ENCODE measurements around the gene EXOSC10.

Gene EXOSC10

DNA sequence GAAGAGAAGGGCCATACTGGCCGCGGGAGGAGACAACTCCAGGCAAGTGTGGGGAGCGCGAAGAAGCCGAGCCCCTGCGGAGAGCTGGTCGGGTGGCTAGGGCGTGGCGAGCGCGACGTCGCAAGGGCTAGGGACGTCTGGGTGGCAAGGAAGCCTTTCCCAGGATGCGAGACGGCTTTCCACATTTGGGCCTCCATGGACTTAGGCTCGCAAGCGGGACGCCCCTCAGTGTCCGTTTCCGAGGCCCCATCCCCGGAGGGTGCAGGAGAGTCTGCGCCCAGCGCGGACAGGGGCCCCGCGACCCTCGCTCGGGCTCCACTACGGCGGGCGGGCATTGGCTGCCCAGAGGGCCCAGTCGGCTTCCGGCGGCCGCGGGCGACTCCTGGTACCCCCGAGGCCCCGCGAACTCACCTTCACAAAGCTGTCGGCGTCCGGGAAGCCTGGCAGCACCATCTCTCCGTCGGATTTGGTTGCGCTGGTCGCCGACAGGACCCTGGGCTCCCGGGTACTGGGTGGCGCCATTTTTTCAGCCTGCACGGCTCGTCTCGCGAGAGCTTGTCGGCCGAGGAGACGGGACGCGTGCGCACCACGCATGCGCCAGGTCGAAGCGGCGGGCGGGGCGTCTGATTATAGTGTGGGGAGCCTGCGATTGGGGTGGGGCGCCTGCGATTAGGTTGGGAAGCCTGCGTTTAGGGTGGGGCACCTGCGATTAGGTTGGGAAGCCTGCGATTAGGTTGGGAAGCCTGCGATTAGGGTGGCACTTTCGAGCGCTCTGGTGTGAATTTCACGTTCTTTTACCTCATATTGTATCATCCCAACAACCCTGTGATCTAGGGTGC lies at the start of gene EXOSC10:
Gene EXOSC10 (minus strand): TSS at position 560 of the 839 bp plus-strand sequence. CDS start 38 bp downstream, at position 522.
- peak; percentile 70 for DNase-seq

- no peak for DNase-seq
Observed at GRCh38 chr1:11147197-11147770, 47.6 kb upstream of the EXOSC10 start.

DNA sequence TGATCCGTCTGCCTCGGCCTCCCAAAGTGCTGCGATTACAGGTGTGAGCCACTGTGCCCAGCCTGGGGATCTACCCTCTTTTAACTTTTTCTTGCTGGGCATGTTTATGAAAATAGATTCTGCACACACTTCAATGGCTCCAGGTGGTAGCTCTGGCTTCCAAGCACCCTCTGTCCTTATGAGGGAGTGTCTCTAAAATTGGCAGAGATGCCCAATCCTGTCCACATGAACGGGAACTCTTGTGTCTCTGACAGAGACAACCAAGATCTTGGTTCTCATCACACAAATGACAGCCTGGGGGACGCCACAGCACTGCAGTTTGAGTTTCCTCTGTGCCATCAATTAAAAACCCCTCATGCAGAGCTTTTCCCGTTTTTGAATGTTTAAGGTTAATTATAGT lies 46.1 kb upstream of the EXOSC10 start:
- no peak for DNase-seq

- DNase-seq = no peak
Observed at GRCh38 chr1:11144570-11145256, 45.0 kb upstream of the EXOSC10 start.

DNA sequence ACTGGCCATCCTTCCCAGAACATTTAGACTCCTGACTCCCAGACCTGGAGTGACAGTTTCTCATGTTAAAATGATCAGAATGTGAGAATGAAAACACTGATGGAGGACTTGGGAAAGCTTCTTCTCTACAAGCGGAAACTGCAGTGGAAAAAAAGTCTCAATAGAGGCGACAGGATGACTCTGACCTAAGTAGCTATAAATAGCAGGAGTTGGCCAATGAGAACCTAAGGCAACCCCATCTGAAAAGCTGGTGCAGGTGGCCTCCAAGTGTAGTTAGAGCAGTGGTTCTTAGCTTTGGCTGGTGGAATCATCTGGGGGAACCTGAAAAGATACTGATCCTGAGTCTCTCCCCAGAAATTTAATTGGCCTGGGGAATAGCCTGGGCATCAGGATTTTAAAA lies 44.2 kb upstream of the EXOSC10 start:
- DNase-seq = no peak

- no peak for DNase-seq
Observed at GRCh38 chr1:11143401-11143800, 43.7 kb upstream of the EXOSC10 start.

GRCh38 chr1:11142618-11143391 lies 43.1 kb upstream of the EXOSC10 start:
- DNase-seq = no peak

- DNase-seq = no peak
Observed at GRCh38 chr1:11138952-11139351, 39.3 kb upstream of the EXOSC10 start.

DNA sequence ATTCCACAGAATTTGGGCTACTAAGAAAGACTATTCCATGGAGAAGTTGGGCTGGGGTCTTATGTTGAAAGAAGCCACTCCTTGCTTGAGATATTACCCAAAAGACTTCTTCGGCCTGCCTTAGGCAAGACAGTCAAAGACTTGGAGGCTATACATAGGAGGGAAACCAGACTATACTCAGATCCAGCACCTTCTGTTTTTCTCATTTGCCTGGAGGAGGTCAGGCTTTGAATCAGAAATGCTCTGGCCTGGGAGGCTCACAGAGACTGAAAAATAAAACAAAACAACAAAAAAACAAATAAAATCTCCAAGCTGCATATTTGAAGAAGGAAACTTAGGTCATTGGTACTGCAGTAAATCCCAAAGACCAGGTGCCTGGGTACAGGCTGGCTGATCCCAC lies 38.4 kb upstream of the EXOSC10 start:
- DNase-seq = no peak

- no peak for DNase-seq
Observed at GRCh38 chr1:11134898-11135266, 35.2 kb upstream of the EXOSC10 start.

DNA sequence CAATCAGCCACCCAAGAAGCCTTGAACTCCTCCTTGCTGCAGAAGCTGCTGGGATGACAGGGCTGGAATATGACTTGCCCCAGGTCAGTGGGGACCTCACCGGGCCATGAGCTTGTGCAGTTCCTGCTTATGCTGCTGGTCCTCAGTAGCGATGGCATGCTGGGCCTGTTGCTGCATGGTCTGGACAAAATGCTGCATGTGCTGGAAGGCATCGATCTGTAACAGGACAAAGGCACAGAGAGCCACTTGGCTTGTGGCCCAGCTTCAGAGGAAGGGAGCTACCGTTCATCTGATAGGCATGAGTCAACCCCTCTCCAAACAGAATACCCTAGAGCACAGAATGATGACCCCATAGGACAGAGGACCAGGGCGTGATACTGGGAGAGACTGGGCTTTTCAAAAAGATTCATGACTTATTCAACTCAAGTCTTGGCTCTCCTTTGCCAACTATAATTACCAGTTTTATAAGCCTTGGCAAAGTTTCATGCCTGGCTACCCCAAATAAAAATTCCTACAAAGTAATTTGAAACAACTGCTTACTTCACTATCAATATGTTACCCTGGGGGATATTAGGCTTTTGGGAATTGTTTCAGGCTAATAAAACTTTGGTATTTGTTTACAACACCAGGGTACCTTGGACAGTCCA lies 34.7 kb upstream of the EXOSC10 start:
- no peak for DNase-seq

DNA sequence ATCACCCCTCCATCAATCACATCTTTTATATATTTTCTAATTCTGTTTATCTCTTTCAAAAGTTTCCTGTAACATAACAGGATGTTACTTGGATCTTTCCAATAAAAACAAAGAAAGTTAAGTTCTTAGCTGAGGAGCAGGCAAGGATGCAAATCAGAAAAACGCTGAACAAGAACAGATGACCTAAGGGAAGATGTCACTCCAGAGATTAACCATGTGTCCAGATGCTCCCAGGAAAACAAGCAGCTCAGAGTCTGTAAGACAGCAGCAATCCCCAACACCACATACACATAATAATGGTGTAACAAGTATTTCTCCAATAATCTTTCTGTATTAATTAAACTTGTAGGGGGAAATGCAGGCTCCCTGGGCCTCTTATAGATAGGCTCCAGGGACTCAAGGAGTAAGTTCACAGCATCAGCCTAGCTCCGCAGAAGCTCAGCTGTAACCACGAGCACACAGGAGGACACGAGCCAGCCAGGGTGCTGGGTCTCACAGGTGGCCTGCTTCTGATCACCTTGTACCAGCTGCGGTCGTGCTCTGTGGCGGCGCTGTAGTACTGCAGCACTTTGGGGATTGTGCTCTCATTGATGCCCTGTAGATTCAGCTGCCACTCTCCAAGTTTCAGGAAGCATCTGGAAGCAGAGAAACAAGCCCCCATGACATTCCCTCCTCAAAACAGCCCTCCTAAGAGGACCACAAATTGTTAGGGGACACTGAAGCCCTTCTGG lies 33.1 kb upstream of the EXOSC10 start:
- DNase-seq = no peak

- DNase-seq = no peak
Observed at GRCh38 chr1:11131816-11132215, 32.1 kb upstream of the EXOSC10 start.

DNA sequence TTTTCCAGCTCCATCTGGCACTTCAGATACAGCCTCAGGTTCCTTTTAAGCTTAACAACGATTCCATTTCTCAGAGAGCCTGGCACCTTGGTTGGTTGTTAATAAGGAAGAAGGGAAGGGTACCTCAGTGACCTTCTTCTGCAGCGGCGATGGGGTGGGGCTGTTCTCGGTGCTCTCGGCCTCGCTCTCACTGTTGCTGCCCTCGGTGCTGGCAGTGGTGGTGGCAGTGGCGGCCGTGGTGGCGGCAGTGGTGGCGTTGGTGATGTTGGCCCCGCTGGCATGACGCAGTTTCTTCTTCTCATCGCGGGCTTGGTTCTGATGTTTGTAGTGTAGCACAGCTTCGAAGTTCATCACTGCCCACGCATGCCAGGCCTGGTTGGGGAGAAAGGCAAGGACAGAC lies 30.7 kb upstream of the EXOSC10 start:
- DNase-seq = no peak

DNA sequence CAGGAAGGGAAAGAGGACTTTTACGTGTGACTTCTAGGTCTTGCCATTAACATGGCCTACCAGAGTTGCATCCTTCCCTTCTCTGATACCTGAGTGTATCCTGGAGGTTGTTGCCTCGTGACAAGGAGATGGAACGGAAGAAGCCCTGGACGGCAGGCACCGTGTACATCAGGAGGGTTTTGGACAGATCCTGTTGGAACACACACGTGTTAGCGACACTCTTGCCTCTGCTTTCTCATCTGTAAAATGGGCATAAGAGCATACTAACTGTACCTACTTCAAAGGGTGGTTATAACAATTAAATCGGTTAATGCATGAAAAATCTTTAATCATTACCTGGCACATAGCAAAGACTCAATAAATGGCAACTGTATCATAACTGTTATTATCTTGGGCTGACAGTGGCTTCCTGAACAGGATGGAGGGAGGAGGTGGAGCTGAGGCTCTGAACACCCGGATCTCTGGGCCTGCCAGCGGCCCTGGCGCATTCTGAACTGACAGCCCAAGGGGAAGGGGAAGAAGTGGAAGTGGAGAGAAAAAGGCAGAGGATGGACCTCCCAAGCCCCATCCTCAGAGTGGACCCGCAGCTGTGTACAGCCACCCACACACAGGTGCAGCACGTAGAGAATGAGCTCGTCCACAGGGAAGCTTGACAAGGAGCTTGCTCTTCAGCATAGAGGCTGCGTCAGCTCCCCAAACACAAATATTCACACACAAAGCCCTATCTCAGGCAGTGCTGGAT lies 30.2 kb upstream of the EXOSC10 start:
- no peak for DNase-seq

DNA sequence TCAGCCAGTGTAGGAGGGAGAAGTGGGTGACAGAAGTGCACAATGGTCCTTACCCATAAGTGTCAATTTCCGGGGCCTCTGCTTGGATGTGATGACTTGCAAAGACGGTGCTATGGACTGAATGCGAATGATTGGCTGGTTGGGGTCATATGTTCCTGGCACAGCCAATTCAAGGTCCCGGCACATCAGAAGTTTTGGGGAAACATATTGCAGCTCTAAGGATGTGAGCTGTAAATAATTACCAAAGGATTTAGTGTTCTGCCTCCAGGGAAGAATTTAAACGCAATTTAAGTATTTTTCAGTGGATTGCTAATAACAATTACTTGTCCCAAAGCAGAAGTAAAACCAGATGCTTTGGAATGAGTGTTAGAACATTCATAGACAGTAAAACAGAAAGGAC lies 26.9 kb upstream of the EXOSC10 start:
- DNase-seq = no peak

- no peak for DNase-seq
Observed at GRCh38 chr1:11125931-11126330, 26.3 kb upstream of the EXOSC10 start.

DNA sequence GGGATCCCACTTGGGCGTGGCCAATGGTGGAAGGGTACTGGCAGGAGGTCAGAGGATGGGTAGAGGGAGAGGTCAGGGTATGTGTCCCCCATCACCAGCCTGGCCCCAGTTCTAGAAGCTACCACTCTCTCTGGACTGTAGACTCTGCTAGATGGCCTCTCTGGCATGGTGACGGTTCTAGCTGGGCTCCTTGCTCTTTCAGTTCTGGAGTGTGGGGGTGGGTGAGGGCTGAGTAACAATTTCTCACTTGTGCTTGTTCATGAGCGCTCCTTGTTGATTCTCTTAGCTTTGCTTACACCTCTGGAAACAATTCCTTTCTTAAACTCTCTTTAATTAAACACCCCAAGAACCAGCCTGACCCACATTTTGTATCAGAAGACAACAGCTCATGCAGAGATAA lies 25.3 kb upstream of the EXOSC10 start:
- no peak for DNase-seq

DNA sequence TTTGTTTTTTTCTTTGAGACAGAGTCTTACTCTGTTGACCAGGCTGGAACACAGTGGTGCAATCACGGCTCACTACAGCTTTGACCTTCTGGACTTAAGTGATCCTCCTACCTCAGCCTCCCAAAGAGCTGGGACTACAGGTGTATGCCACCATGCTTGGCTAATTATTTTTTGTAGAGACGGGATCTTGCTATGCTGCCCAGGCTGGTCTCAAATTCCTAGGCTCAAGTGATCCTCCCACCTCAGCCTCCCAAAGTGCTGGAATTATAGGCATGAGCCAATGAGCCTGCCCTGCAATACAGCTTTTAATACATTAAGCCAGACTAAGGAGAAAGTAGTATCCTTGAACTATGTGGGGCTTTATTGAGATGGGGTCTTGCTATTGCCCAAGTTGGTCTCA lies 16.6 kb upstream of the EXOSC10 start:
- no peak for DNase-seq

DNA sequence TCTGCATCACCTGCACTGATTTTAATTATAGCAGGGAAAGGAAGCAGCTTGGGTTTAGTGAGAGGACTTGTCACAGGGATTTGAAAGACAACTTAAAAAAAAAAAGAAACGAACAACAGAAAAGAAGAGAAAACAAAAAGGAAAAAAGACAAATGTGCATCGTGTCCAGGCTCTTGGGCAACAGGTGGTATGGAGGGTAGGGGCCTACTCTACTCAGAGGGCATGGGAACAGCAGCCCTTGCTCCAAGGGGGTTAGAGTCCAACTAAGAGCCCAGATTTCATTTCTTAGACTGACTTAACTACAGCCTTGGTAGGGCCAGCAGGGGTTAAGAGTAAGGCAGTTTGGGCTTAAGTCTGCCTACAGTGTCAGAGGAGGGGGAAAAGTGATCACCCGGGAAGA lies 15.3 kb upstream of the EXOSC10 start:
- DNase-seq = no peak

GRCh38 chr1:11109047-11109760 lies 9.5 kb upstream of the EXOSC10 start:
- no peak for DNase-seq
